Peyer's patch (tissue), 4 donors: ENCODE measurements around the gene RAB1B. TPM values are rescaled to one million over a fixed set of nuclear protein-coding genes. Genes with fewer than 3 reads are reported as not detected.
"Not testable (repeated sequence)": the region's sequence is repeated elsewhere in the genome, so short reads cannot be mapped to it uniquely, and the experiment has no call there.

Experiments used
- DNase-seq, 3 donors: peaks; one replicate each; pipeline ENCODE4 v3.0.0-alpha.2; 2017 to 2019
- H3K27ac ChIP-seq, 4 donors: fragments of 200-600 bp; sonication (generic); one replicate each; pipeline ENCODE4 v1.5.1; 2016 to 2019
- H3K27me3 ChIP-seq, 2 donors: fragments of 200-600 bp; sonication (generic); one replicate each; pipeline ENCODE4 v1.5.1; 2019
- H3K36me3 ChIP-seq, 3 donors: fragments of 200-600 bp; sonication (generic); one replicate each; pipeline ENCODE4 v1.5.1; 2016 to 2019
- H3K4me1 ChIP-seq, 4 donors: fragments of 200-600 bp; sonication (generic); one replicate each; pipeline ENCODE4 v1.5.1; 2016 to 2019
- H3K4me3 ChIP-seq, 4 donors: fragments of 200-600 bp; sonication (generic); 1 replicate in 3 of 4; 2 replicates in 1 of 4; pipeline ENCODE4 v1.5.1; 2016 to 2019; ENCODE audit warnings: mild to moderate bottlenecking in 1 of 4
- H3K9me3 ChIP-seq, 4 donors: fragments of 200-600 bp; sonication (generic); one replicate each; pipeline ENCODE4 v1.5.1; 2016 to 2019; ENCODE audit warnings: mild to moderate bottlenecking in 1 of 4
- CTCF ChIP-seq, 6 experiments: fragments of 450-650 bp in 4 of 6; fragments of 200-600 bp in 2 of 6; sonication (generic) in 1 of 6; IDR thresholded peaks; one replicate each; pipeline ENCODE4 v1.5.1; 2017 to 2019; ENCODE audit warnings: antibody characterized with exemption in 6 of 6, mild to moderate bottlenecking in 3 of 6, moderate library complexity in 1 of 6
- POLR2A ChIP-seq, 2 donors: fragments of 450-650 bp; IDR thresholded peaks; one replicate each; pipeline ENCODE4 v1.5.1; 2017; ENCODE audit warnings: antibody characterized with exemption in 2 of 2, mild to moderate bottlenecking in 2 of 2, moderate library complexity in 2 of 2
- total RNA-seq, 4 donors: library from RNA; depleted of rRNA; stranded (reverse); fragments of >200 nt; gene quantifications; one replicate each; pipeline ENCODE4 v1.1.0, GENCODE V29; 2016

RAB1B gene
- total RNA-seq, 4 donors from 2014 or later: 80.0 to 161 (median 103) TPM

GRCh38 chr11:66275396-66275795 is 7.0 kb downstream of the RAB1B start:
- Histone ChIP-seq H3K36me3 (peaks cover 0 to 59% (median 0%) of the 10 kb centered on the region in 3 donors), H3K4me3 (no peak overlapping the region), H3K4me1 (peaks cover 0 to 29% (median 11%) of the 10 kb centered on the region in 4 donors), H3K27ac (no peak overlapping the region), H3K27me3 (no peaks in the 10 kb centered on the region), H3K9me3 (no peaks in the 10 kb centered on the region)
- TF ChIP-seq CTCF (IDR thresholded peaks at IDR 0.05) (no peak), POLR2A (IDR thresholded peaks at IDR 0.05) (no peak)
- no peak for DNase-seq

GRCh38 chr11:66275984-66276612 is 7.7 kb downstream of the RAB1B start:
- DNase-seq: no peak
- no peaks in the 10 kb centered on the region for H3K9me3 ChIP-seq
- H3K27me3 ChIP-seq: no peaks in the 10 kb centered on the region
- no peak overlapping the region for H3K4me3 ChIP-seq
- H3K4me1 ChIP-seq: peaks cover 0 to 23% (median 11%) of the 10 kb centered on the region in 4 donors
- no peak for TF ChIP-seq POLR2A (IDR thresholded peaks at IDR 0.05)
- no peak for TF ChIP-seq CTCF (IDR thresholded peaks at IDR 0.05)
- H3K36me3 ChIP-seq: peaks cover 0 to 52% (median 0%) of the 10 kb centered on the region in 3 donors
- no peak overlapping the region for H3K27ac ChIP-seq

GRCh38 chr11:66276619-66277018 is 8.2 kb downstream of the RAB1B start:
- H3K27me3 ChIP-seq, DNase-seq, H3K9me3 ChIP-seq, H3K4me3 ChIP-seq, H3K27ac ChIP-seq: not testable (repeated sequence)
- Histone ChIP-seq H3K4me1 (peaks cover 0 to 23% (median 11%) of the 10 kb centered on the region in 4 donors), H3K36me3 (peaks cover 0 to 50% (median 0%) of the 10 kb centered on the region in 3 donors)

- not testable (repeated sequence) for DNase-seq, H3K4me3 ChIP-seq, H3K27me3 ChIP-seq, H3K9me3 ChIP-seq
- Histone ChIP-seq H3K27ac (peak overlapping the region in 2 of 4 donors; percentile 49 to 60), H3K4me1 (peaks cover 0 to 27% (median 12%) of the 10 kb centered on the region in 4 donors), H3K36me3 (peaks cover 0 to 46% (median 0%) of the 10 kb centered on the region in 3 donors)
Observed at GRCh38 chr11:66277064-66277463, 8.6 kb downstream of the RAB1B start.

GRCh38 chr11:66277471-66278362 is 9.3 kb downstream of the RAB1B start, which contains the start of gene CNIH2:
Gene CNIH2, plus strand, starts transcription at chr11:66278175. Its CDS starts 282 bp downstream, at chr11:66278457.
- TF ChIP-seq CTCF (IDR thresholded peaks at IDR 0.05) (no peak), POLR2A (IDR thresholded peaks at IDR 0.05) (peak in 1 of 2 donors; percentile 18)
- no peaks in the 10 kb centered on the region for H3K27me3 ChIP-seq
- peak within 1 kb of the TSS; percentile 34 to 69 (median 47) for H3K4me3 ChIP-seq
- H3K27ac ChIP-seq: peak within 1 kb of the TSS; percentile 49 to 83 (median 59)
- DNase-seq: peak; percentile 42 to 84 (median 78)
- no peaks in the 10 kb centered on the region for H3K9me3 ChIP-seq
- H3K36me3 ChIP-seq: peaks cover 0 to 39% (median 0%) of the 10 kb centered on the region in 3 donors
- H3K4me1 ChIP-seq: peaks cover 2 to 32% (median 18%) of the 10 kb centered on the region in 4 donors

DNA sequence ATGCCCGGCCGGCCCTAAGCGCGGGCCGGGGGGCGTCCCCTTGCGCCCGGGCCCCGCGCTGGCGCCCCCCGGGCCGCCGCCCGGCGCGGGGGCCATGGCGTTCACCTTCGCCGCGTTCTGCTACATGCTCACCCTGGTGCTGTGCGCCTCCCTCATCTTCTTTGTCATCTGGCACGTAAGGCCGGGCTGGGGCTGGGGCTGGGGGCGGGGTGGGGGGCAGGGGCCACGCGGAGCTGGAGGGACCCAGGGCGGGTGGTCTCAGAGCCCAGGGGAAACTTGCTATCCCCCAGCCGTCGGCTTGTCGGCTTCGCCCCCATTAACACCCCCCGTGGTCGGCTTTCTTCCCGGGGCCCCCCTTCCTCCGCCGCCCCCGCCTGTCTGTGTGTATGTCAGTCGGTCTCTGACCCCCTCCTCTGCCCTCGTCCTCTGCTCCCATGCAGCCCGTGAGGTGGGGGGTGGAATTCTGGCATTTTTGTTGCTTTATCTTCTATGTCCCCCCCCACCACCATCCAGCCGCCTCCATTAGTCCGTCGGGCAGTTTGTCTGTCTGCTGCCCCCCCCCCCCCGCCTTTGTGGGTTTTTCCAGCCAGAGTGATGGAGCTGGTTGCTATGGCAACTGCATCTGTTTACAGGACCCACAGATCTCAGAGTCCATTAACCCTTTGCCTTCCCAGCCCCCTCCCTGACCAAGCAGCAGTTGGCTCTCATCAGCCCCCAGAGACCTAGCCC is 10.1 kb downstream of the RAB1B start:
- Histone ChIP-seq H3K36me3 (peaks cover 0 to 31% (median 0%) of the 10 kb centered on the region in 3 donors), H3K4me3 (peak overlapping the region in 3 of 4 donors; percentile 23 to 69 (median 48)), H3K27me3 (no peaks in the 10 kb centered on the region), H3K27ac (peak overlapping the region in 1 of 4 donors; percentile 83), H3K4me1 (peaks cover 3 to 28% (median 19%) of the 10 kb centered on the region in 4 donors), H3K9me3 (no peaks in the 10 kb centered on the region)
- no peak for DNase-seq
- TF ChIP-seq POLR2A (IDR thresholded peaks at IDR 0.05) (no peak), CTCF (IDR thresholded peaks at IDR 0.05) (no peak)
